ENCODE data around the gene PRKCB. TPM values are rescaled to one million over a fixed set of nuclear protein-coding genes. Genes with fewer than 3 reads are reported as not detected.

PRKCB gene
- total and polyA plus RNA-seq, 2 experiments from 2014 or later = 3.7 to 16.4 TPM

- TF ChIP-seq ZNF462 (CRISPR knock-in tag; IDR thresholded peaks at IDR 0.05) (no peak), EZH2 (IDR thresholded peaks at IDR 0.05; ENCODE audit: low read depth, unreplicated experiment) (no peak), NANOG (IDR thresholded peaks at IDR 0.05; ENCODE audit: borderline replicate concordance) (no peak), STAT1 (IDR thresholded peaks at IDR 0.05; ENCODE audit: unreplicated experiment) (no peak), ZNF114 (CRISPR knock-in tag; IDR thresholded peaks at IDR 0.05) (no peak), EZH2phosphoT487 (IDR thresholded peaks at IDR 0.05; ENCODE audit: unreplicated experiment) (no peak), ZNF331 (CRISPR knock-in tag; IDR thresholded peaks at IDR 0.05; ENCODE audit: low read depth) (no peak), CTCF (conservative IDR thresholded peaks at IDR 0.05; ENCODE audit: low read depth in 2 of 2) (no peak)
Observed at GRCh38 chr16:23999663-24000062, 163.9 kb downstream of the PRKCB start (continued).

- H3K4me3 Mint-ChIP-seq = no peak overlapping the region
- Histone ChIP-seq H3K36me3 (ENCODE audit: insufficient read depth) (no peaks in the 10 kb centered on the region), H3K27ac (ENCODE audit: low read depth) (no peak overlapping the region), H3K4me3 (no peak overlapping the region), H3K27me3 (ENCODE audit: insufficient read depth) (no peaks in the 10 kb centered on the region), H3K4me2 (no peak overlapping the region), H3K9me2 (ENCODE audit: insufficient read depth) (peaks cover 16% of the 10 kb centered on the region), H4K20me1 (replicated peaks; ENCODE audit: insufficient read depth) (no peaks in the 10 kb centered on the region), H3K79me2 (replicated peaks; ENCODE audit: insufficient read depth) (no peaks in the 10 kb centered on the region), H2AFZ (no peak overlapping the region), H3F3A (replicated peaks; ENCODE audit: low read depth) (no peaks in the 10 kb centered on the region), H3K4me1 (ENCODE audit: insufficient read depth) (no peaks in the 10 kb centered on the region)
- TF ChIP-seq ZNF114 (CRISPR knock-in tag; IDR thresholded peaks at IDR 0.05) = no peak
- TF ChIP-seq ZNF331 (CRISPR knock-in tag; IDR thresholded peaks at IDR 0.05; ENCODE audit: low read depth) = no peak
- TF ChIP-seq EZH2 (IDR thresholded peaks at IDR 0.05; ENCODE audit: low read depth, unreplicated experiment) = no peak
- no peak for TF ChIP-seq POLR2AphosphoS5 (IDR thresholded peaks at IDR 0.05; ENCODE audit: low read depth)
- H3K4me1 Mint-ChIP-seq = no peaks in the 10 kb centered on the region
- no peaks in the 10 kb centered on the region for H3K9me3 Mint-ChIP-seq
- no peak overlapping the region for H3K27ac Mint-ChIP-seq
- H3K36me3 Mint-ChIP-seq (ENCODE audit: low read depth) = no peaks in the 10 kb centered on the region
- H3K27me3 Mint-ChIP-seq (ENCODE audit: insufficient read depth, low read depth, poor library complexity) = no peaks in the 10 kb centered on the region
- no peak for DNase-seq (ENCODE audit: low spot score)
- no peak for ATAC-seq
Observed at GRCh38 chr16:24001710-24002109, 165.9 kb downstream of the PRKCB start.
